Activated CD8-positive, alpha-beta T cell treated with anti-CD3 and anti-CD28 coated beads, Interleukin-2, amount 10 ng/mL, durations not matched to agents 7 days and 5 days (primary cell): ENCODE results near the gene FANCI. TPM values are rescaled to one million over a fixed set of nuclear protein-coding genes. Genes with fewer than 3 reads are reported as not detected.

ENCODE experiments used
- ATAC-seq: fragments of 150-1000 bp; cut with Tn5 transposase; one replicate; pipeline ENCODE4 v1.10.0; 2021; ENCODE audit warnings: moderate library complexity
- CTCF ChIA-PET: fragments of 350-600 bp; sonication (Branson Sonifier 250); formaldehyde crosslinking; loops from one replicate; lab custom pipeline; 2021; ENCODE audit warnings: antibody characterized with exemption; lab: Charles Lee
- POLR2A ChIA-PET: fragments of 350-600 bp; sonication (Branson Sonifier 250); formaldehyde crosslinking; loops from one replicate; lab custom pipeline; 2021; ENCODE audit warnings: antibody characterized with exemption; lab: Charles Lee
- DNase-seq: peaks from one replicate; pipeline ENCODE4 v3.0.0-alpha.2; 2020
- H3K27ac Mint-ChIP-seq: one replicate; pipeline ENCODE4 v1.8.0; 2021; ENCODE audit warnings: mild to moderate bottlenecking, mixed read lengths
- H3K27me3 Mint-ChIP-seq: one replicate; pipeline ENCODE4 v1.8.0; 2021; ENCODE audit warnings: low read depth, mixed read lengths
- H3K36me3 Mint-ChIP-seq: one replicate; pipeline ENCODE4 v1.8.0; 2021; ENCODE audit warnings: low read depth, mixed read lengths
- H3K4me1 Mint-ChIP-seq: one replicate; pipeline ENCODE4 v1.8.0; 2021; ENCODE audit warnings: low read depth, mixed read lengths
- H3K4me3 Mint-ChIP-seq: one replicate; pipeline ENCODE4 v1.8.0; 2021; ENCODE audit warnings: mild to moderate bottlenecking, mixed read lengths
- H3K9me3 Mint-ChIP-seq: one replicate; pipeline ENCODE4 v1.8.0; 2022; ENCODE audit warnings: mixed read lengths; ENCODE audit not compliant: insufficient read depth
- total RNA-seq, 2 experiments: library from RNA; stranded (reverse); gene quantifications; one replicate each; pipeline ENCODE4 v1.2.3, GENCODE V29; 2021

FANCI gene
- total RNA-seq, 2 experiments from 2014 or later: 203 to 213 TPM

DNA sequence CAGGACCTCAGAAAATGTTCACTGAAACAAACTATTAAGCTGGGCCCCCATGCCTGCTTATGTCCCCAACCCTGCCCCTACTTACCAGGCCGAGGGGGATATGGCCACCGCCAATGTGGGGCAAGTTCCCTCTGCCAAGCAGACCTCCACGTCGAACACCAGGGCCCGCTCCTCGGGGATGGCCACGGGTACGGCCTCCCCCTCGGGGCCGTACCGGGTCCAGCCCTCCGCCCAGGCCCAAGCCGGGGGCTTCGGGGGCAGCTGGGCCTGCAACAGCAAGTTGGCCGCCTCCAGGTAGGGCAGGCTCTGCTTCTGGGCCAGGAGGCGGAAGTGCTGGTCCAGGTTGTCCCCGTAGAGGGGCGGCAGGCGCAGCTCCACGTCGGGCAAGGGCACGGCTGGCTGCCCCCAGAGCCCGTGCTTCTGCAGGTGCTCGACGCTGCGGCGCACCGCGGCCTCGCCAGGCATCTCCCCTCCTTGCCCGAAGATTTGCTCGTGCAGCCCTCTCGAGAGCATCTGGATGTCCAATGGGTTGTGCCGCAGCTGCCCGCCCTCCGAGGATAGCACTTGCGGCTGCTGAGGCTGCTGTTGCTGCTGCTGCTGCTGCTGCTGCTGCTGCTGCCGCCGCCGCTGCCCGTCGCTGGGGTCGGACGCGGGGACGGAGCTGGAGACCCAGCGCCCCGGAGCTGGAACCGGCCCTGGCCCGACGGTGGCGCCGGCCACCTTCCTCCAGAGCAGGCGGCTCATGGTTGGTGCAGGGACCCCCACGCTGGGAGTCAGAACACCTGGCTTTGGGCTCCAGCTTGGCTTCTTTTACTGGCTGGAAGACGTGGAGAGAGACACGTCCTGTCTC is 89.5 kb downstream of the FANCI start:
- H3K27me3 Mint-ChIP-seq: peaks cover 3% of the 10 kb centered on the region
- H3K4me1 Mint-ChIP-seq: peaks cover 63% of the 10 kb centered on the region
- POLR2A ChIA-PET: interaction anchor here (1.2 kb wide), 1 partner anchor 8 kb away, joined by 3 read pairs; no protein-coding TSS in a partner anchor
- H3K27ac Mint-ChIP-seq: peak overlapping the region; percentile 77
- CTCF ChIA-PET: interaction anchor here (0.8 to 5.7 kb wide), 7 partner anchors 17 to 127 kb away, joined by 3 to 38 read pairs (median 4); no protein-coding TSS in a partner anchor
- DNase-seq: peak; percentile 21
- peaks cover 50% of the 10 kb centered on the region for H3K36me3 Mint-ChIP-seq
- H3K9me3 Mint-ChIP-seq: no peaks in the 10 kb centered on the region
- peak overlapping the region; percentile 80 for H3K4me3 Mint-ChIP-seq
- ATAC-seq: no peak

DNA sequence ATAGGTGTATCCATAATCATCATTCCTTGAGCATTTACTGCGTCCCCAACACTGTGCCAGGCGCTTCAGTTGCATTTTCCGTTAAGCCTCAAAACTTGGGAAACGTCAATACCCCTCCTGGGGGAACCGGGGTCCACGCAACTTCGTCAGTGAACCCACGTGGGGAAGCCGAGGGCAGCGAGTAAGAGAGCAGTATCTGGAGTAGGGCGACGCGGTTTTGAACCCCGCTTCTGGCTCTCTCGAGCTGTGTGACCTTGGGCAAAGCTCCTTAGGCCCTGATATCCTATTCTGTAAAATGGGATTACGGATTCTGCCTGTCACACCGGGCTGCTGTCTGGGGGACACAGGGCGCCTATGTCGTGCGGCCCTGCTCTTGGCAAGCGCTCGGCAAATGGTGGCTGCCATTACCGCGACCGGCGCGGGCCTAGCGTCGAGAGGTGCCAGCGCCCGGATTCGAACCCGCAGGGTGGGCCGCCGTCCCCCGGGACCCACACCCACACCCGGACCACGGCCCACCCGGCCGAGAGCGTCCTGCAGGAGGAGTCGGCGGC is 90.3 kb downstream of the FANCI start:
- CTCF ChIA-PET: interaction anchor here (1.2 to 8.4 kb wide), 5 partner anchors 10 to 127 kb away, joined by 3 to 58 read pairs (median 5); no protein-coding TSS in a partner anchor
- H3K36me3 Mint-ChIP-seq: peaks cover 47% of the 10 kb centered on the region

DNA sequence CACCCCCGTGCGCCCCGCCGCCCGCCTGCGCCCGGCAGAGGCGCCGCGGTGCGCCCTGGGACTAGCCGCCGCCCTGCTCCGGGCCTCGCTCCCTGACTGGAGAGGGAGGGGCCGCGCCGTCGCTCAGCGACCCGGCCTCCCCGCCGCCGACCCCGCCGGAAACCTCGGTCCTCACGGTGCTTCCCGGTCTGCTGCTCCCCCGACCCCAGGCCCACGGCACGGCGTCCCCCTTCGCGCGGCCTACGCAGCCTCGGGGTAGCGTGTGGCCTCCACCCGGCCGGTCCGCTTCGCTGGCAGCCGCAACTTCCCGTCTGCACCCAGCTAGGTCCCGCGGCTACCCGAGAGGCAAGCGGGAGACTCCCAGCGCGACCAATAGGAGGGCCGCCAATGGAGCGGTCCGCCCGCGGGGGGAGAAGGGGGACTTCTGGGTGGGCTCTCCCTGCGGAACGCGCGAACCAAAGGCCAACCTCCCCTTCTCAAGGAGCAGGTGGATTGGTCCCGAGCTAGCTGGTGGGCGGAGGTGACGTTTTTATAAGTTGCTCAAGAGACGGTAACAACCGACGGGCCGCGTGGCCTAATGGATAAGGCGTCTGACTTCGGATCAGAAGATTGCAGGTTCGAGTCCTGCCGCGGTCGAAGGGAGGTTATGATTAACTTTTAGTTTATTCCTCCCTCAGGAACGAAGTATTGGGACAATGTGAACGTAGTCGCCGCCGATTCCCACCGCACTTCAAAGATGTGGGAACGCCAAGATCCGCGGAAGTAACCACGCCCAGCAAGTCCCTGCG is 90.9 kb downstream of the FANCI start, which contains the start of gene POLG:
Gene POLG, minus strand, starts transcription at position 315 of the 788 bp plus-strand sequence. CDS start 1,070 bp downstream, outside the sequence.
- Mint-ChIP-seq H3K4me1 (peaks cover 50% of the 10 kb centered on the region), H3K9me3 (no peaks in the 10 kb centered on the region), H3K4me3 (peak within 1 kb of the TSS; percentile 86), H3K27me3 (peaks cover 11% of the 10 kb centered on the region), H3K27ac (peak within 1 kb of the TSS; percentile 90), H3K36me3 (peaks cover 40% of the 10 kb centered on the region)
- ChIA-PET POLR2A (interaction anchor here (0.6 to 1.2 kb wide), 4 partner anchors 9 to 685 kb away, joined by 3 read pairs; no protein-coding TSS in a partner anchor), CTCF (interaction anchor here (0.9 to 8.4 kb wide), 4 partner anchors 10 to 128 kb away, joined by 3 to 58 read pairs (median 6); no protein-coding TSS in a partner anchor)
- DNase-seq (peak; percentile 99), ATAC-seq (peak; percentile 94)

More for the DNA sequence above, 90.3 kb downstream of the FANCI start:
- H3K4me1 Mint-ChIP-seq: peaks cover 57% of the 10 kb centered on the region
- H3K27me3 Mint-ChIP-seq: peaks cover 9% of the 10 kb centered on the region
- peak overlapping the region; percentile 80 for H3K4me3 Mint-ChIP-seq
- ATAC-seq (no peak), DNase-seq (peak; percentile 20)
- H3K9me3 Mint-ChIP-seq: no peaks in the 10 kb centered on the region
- POLR2A ChIA-PET: interaction anchor here (1.2 kb wide), 1 partner anchor 9 kb away, joined by 3 read pairs; no protein-coding TSS in a partner anchor
- peak overlapping the region; percentile 77 for H3K27ac Mint-ChIP-seq

DNA sequence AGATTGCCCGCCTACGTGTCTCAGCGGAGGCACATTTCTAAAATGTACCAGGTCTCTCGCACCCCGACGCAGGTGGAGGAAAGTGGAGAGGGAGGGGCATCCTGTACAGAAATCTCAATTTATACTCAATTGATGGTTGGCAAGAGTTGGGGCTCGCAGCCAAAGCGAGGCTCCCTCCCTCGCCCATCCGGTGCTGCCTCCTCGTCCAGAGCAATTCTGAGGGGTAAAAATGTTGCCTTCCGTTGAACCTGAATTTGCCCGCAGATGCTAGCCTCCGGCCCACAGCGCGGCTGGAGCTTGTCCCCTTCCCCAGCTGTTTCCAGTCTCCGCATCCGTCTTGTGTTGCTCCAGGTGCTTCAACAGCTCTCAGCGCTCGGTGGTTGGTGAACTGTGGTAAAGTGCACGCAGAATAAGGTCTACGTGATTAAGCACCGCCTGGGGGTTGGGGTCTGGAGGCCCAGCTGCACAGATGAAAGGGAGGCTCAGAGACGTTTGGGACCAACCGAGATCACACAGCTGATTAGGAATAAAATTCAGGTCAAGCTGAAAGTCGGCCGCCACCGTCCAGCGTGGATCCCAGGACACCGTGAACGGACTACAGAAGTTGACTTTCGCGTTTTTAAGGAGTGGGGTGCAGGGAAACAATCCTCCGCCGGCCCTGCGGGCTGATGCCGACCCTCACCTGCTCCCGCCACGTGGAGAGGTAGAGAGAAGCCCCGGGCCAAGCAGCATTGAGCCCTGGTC is 91.7 kb downstream of the FANCI start:
- DNase-seq (no peak), ATAC-seq (no peak)
- Mint-ChIP-seq H3K36me3 (peaks cover 32% of the 10 kb centered on the region), H3K9me3 (no peaks in the 10 kb centered on the region), H3K27ac (peak overlapping the region; percentile 90), H3K27me3 (peaks cover 11% of the 10 kb centered on the region), H3K4me1 (peaks cover 42% of the 10 kb centered on the region), H3K4me3 (peak overlapping the region; percentile 86)
- ChIA-PET POLR2A (interaction anchor here (0.6 to 0.8 kb wide), 4 partner anchors 17 to 686 kb away, joined by 3 read pairs; partner anchors contain the start of gene TICRR), CTCF (interaction anchor here (0.9 to 8.4 kb wide), 5 partner anchors 9 to 128 kb away, joined by 3 to 58 read pairs (median 3); no protein-coding TSS in a partner anchor)

DNA sequence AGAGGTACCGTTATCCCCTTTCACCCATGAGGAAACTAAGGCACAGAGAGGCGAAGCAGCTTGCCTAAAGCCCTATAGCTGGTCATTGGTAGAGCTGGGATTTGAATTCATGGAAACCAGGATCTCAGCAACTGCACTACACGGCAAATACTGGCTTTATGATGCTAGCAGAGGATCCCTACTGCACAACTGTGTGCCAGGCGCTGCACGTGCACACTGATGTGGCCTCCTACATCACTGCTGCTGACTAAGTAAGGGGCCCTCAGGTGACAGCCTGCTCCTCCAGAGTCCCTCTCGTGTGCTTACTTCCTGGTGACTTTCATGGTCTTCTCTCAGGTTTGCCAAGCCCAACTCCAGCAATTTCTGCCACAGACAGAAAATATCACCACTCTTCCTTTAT is 94.3 kb downstream of the FANCI start:
- DNase-seq: no peak

DNA sequence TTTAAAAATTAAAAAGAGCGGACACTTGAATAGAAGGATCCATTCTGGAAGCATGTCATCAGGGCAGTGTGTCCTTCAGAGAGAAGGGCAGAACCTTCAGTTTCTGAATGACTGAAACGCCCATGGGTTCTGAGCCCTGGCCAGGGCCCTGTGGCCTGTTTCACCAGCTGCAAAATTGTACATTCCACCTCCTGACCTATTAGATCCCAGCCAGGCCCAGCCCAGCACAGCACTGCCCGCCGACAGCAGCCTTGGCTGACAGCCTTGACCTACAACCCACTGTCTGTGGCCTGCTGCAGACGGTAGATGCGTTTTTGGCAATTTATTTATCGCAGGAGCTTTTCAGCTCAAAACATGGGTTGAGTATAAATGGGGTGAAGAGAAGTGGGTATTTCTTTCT is 96.8 kb downstream of the FANCI start:
- Mint-ChIP-seq H3K4me1 (peaks cover 10% of the 10 kb centered on the region), H3K27ac (no peak overlapping the region), H3K27me3 (peaks cover 15% of the 10 kb centered on the region), H3K9me3 (no peaks in the 10 kb centered on the region), H3K4me3 (no peak overlapping the region), H3K36me3 (no peaks in the 10 kb centered on the region)
- no peak for ATAC-seq
- no peak for DNase-seq
- ChIA-PET CTCF (interaction anchor here (0.6 to 8.4 kb wide), 3 partner anchors 17 to 153 kb away, joined by 3 to 58 read pairs (median 4); no protein-coding TSS in a partner anchor), POLR2A (interaction anchor here (0.7 kb wide), 1 partner anchor 22 kb away, joined by 4 read pairs; no protein-coding TSS in a partner anchor)

More for the DNA sequence above, 94.3 kb downstream of the FANCI start:
- ChIA-PET POLR2A (interaction anchor here (0.6 kb wide), 1 partner anchor 320 kb away, joined by 4 read pairs; no protein-coding TSS in a partner anchor), CTCF (interaction anchor here (0.8 to 8.4 kb wide), 3 partner anchors 20 to 132 kb away, joined by 3 to 58 read pairs (median 3); no protein-coding TSS in a partner anchor)
- H3K4me1 Mint-ChIP-seq: peaks cover 18% of the 10 kb centered on the region
- H3K9me3 Mint-ChIP-seq: no peaks in the 10 kb centered on the region
- no peak overlapping the region for H3K4me3 Mint-ChIP-seq
- peaks cover 11% of the 10 kb centered on the region for H3K27me3 Mint-ChIP-seq
- peaks cover 8% of the 10 kb centered on the region for H3K36me3 Mint-ChIP-seq
- no peak overlapping the region for H3K27ac Mint-ChIP-seq
- no peak for ATAC-seq

DNA sequence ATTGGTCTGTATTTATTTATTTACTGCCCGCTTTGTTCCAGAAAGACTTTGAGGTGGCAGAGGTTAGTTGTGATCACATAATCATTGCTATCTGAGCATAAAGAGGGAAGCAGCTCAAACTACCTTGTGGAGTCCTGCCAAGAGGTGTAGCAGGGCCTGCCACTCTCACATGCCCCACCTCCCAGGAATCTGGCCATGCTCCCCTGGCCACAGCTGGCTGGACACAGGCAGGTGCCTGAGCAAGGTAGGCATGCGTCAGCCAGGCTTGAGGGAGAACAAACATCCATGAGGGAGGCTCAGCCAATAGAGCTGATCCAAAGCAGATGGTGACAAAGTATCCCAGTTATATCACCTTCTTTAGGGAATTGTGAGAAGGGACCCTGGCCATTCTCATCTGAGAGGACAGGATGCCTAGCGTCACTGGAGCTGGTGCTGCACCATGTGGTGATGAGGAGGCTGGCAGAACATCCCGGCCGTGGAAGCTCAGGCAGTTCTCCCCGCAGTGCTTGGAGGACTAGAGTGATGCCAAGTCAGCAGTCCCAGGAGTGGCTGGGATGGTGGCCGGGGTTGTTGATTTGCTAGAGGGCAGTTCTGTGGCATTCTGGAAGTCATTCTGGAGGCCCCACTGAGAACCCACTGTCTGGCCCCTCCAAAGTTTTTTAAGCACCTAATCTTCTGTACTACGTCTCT is 97.7 kb downstream of the FANCI start:
- CTCF ChIA-PET: interaction anchor here (8.4 kb wide), 1 partner anchor 17 kb away, joined by 58 read pairs; no protein-coding TSS in a partner anchor
- Mint-ChIP-seq H3K27me3 (peaks cover 15% of the 10 kb centered on the region), H3K9me3 (no peaks in the 10 kb centered on the region), H3K4me1 (peaks cover 5% of the 10 kb centered on the region), H3K27ac (no peak overlapping the region), H3K4me3 (no peak overlapping the region), H3K36me3 (no peaks in the 10 kb centered on the region)
- ATAC-seq (no peak), DNase-seq (no peak)
- POLR2A ChIA-PET: no interaction called here

DNA sequence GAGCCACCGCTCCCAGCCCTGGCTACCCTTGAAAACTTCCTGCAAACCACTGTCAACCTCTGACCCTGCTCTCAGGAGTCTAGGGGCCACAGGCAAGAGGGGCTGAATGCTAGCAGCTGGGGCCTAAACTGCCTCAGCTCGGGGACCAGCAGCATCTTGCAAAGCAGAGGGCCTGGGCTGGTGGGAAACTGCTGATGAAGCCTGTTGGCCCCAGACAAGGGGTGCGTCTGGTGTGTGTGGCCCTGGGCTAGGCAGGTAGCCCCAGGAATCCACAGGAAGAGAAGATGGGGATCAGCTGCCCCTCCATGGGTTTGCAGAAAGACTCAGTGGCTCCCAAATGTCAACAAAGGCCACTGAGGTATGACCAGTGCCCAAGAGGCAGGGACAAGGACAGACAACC is 99.1 kb downstream of the FANCI start:
- H3K27me3 Mint-ChIP-seq: peaks cover 18% of the 10 kb centered on the region
- H3K36me3 Mint-ChIP-seq: no peaks in the 10 kb centered on the region
- H3K4me3 Mint-ChIP-seq: no peak overlapping the region
- H3K9me3 Mint-ChIP-seq: no peaks in the 10 kb centered on the region
- CTCF ChIA-PET: no interaction called here
- no peak overlapping the region for H3K27ac Mint-ChIP-seq
- DNase-seq (no peak), ATAC-seq (no peak)
- no peaks in the 10 kb centered on the region for H3K4me1 Mint-ChIP-seq
- POLR2A ChIA-PET: no interaction called here

DNA sequence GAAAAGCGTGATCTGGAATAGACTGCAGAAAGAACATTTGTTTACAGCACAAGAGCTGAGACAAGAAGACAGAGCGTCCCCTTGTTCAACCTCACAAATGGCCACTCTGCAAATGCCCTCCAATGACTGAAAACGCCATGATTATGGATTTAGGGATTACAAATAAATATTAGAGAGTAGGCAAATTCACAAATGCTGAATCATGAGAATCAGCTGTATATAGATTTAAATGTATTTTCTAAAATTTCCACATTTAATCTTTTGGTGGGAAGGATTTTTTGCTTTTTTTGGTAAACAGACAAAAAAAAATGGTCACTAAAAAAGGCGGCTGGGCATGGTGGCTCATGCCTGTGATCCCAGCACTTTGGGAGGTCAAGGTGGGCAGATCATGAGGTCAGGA is 101.5 kb downstream of the FANCI start:
- CTCF ChIA-PET: interaction anchor here (0.6 to 3.3 kb wide), 3 partner anchors 9 to 138 kb away, joined by 3 to 20 read pairs (median 5); no protein-coding TSS in a partner anchor

More for the DNA sequence above, 101.5 kb downstream of the FANCI start:
- H3K4me3 Mint-ChIP-seq: no peak overlapping the region
- POLR2A ChIA-PET: interaction anchor here (0.8 kb wide), 1 partner anchor 54 kb away, joined by 3 read pairs; no protein-coding TSS in a partner anchor
- no peaks in the 10 kb centered on the region for H3K36me3 Mint-ChIP-seq
- DNase-seq (no peak), ATAC-seq (no peak)
- H3K27ac Mint-ChIP-seq: no peak overlapping the region
- peaks cover 18% of the 10 kb centered on the region for H3K27me3 Mint-ChIP-seq
- H3K9me3 Mint-ChIP-seq: no peaks in the 10 kb centered on the region
- no peaks in the 10 kb centered on the region for H3K4me1 Mint-ChIP-seq
